IgD-negative memory B cell (primary cell): ENCODE measurements around the gene ELF2. TPM values are rescaled to one million over a fixed set of nuclear protein-coding genes. Genes with fewer than 3 reads are reported as not detected.
"Not testable (repeated sequence)": the region's sequence is repeated elsewhere in the genome, so short reads cannot be mapped to it uniquely, and the experiment has no call there.

ENCODE experiments used
- H3K27ac Mint-ChIP-seq, 3 donors: one replicate each; pipeline ENCODE4 v1.8.0; 2020 to 2022; ENCODE audit warnings: mild to moderate bottlenecking in 3 of 3, mixed read lengths in 3 of 3, moderate library complexity in 1 of 3
- H3K27me3 Mint-ChIP-seq: one replicate; pipeline ENCODE4 v1.8.0; 2021; ENCODE audit warnings: mixed read lengths
- H3K36me3 Mint-ChIP-seq: one replicate; pipeline ENCODE4 v1.8.0; 2020; ENCODE audit warnings: mild to moderate bottlenecking, mixed read lengths
- H3K4me1 Mint-ChIP-seq, 3 donors: one replicate each; pipeline ENCODE4 v1.8.0; 2020 to 2022; ENCODE audit warnings: mixed read lengths in 3 of 3, mild to moderate bottlenecking in 1 of 3
- H3K4me3 Mint-ChIP-seq, 4 donors: one replicate each; pipeline ENCODE4 v1.8.0; 2020 to 2022; ENCODE audit warnings: mild to moderate bottlenecking in 4 of 4, mixed read lengths in 4 of 4, moderate library complexity in 3 of 4
- H3K9me3 Mint-ChIP-seq, 3 donors: one replicate each; pipeline ENCODE4 v1.8.0; 2020 to 2021; ENCODE audit warnings: mixed read lengths in 3 of 3, mild to moderate bottlenecking in 1 of 3
- polyA plus RNA-seq: library from polyadenylated mRNA; unstranded; fragments of 300-500 nt; fragmentation: Illumina TruSeq; gene quantifications from one replicate; pipeline ENCODE4 v1.2.3, GENCODE V29; 2021

Gene ELF2
- polyA plus RNA-seq, 1 donor from 2014 or later = 33.7 TPM

DNA sequence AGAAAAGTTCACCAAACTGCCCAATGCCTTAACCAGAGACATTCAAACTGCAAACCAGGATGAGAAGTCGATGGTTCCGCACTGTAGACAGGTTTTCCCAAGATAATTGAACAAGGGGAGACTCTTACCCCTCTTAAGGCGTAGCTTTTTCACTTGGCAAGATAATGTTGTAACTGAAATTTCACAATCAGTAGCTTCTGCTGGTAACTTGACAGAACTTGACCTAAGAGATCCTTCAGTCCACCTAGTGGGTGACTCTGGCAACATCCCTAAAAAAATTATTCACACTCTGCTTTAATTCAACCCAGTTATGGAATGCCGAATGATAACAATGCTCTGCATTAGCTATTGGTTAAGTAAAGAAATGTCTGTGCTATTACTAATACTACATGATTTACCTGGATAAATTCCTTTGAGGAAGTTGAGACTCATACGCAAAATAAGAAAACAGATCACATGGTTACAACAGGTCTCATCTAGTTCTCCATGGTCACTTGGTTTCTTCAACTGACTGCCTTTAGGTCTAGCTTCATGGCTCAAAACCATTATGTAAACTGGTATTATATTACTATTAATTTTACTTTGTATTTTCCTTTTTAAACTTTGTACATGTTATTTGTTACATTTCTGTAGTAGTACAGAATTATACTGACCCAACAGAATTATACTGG is 9.1 kb downstream of the ELF2 start:
- no peak overlapping the region for H3K27ac Mint-ChIP-seq
- no peak overlapping the region for H3K4me3 Mint-ChIP-seq
- peaks cover 5 to 23% (median 12%) of the 10 kb centered on the region in 3 donors for H3K4me1 Mint-ChIP-seq
- H3K27me3 Mint-ChIP-seq = no peaks in the 10 kb centered on the region
- no peaks in the 10 kb centered on the region for H3K9me3 Mint-ChIP-seq
- H3K36me3 Mint-ChIP-seq = no peaks in the 10 kb centered on the region

DNA sequence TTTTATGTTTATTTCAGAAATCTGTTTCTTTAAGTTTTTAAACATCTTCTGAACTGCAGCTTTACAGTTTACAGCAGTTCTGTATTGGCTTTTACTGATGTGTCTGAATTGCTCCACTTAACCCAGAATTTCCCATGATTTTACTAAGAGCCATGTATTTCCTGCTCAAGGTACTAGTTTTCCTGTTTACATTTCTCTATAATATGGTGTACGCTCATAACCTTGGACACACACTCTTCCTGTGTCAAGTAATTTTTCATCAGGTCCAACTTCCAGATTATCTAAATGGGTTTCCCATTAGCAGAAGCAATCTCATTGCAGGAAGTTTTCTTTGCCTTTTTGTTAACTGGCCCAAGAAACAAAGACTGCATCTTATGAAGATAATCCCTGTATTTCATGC is 12.3 kb downstream of the ELF2 start:
- Mint-ChIP-seq H3K36me3 (no peaks in the 10 kb centered on the region), H3K27me3 (no peaks in the 10 kb centered on the region), H3K27ac (no peak overlapping the region), H3K4me3 (no peak overlapping the region), H3K4me1 (peaks cover 4 to 17% (median 5%) of the 10 kb centered on the region in 3 donors), H3K9me3 (no peaks in the 10 kb centered on the region)

DNA sequence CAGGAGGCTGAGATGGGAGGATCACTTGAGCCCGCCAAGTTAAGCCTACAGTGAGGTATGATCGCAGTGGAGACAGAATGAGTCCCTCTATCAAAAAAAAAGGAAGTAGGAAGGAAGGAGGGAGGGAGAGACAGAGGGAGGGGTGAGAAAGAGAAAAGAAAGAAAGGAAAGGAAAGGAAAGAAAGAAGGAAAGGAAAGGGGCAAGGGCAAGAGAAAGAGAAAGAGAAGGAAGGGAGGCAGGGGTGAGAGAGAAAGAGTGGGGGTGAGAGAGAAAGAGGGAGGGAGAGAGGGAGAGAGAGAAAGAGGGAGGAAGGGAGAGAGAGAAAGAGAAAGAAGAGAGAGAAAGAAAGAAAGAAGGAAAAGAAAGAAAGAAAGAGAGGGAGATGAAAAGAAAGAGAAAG is 13.2 kb downstream of the ELF2 start:
- peaks cover 4 to 17% (median 5%) of the 10 kb centered on the region in 3 donors for H3K4me1 Mint-ChIP-seq
- no peak overlapping the region for H3K27ac Mint-ChIP-seq
- no peaks in the 10 kb centered on the region for H3K36me3 Mint-ChIP-seq
- no peaks in the 10 kb centered on the region for H3K9me3 Mint-ChIP-seq
- no peaks in the 10 kb centered on the region for H3K27me3 Mint-ChIP-seq
- no peak overlapping the region for H3K4me3 Mint-ChIP-seq

DNA sequence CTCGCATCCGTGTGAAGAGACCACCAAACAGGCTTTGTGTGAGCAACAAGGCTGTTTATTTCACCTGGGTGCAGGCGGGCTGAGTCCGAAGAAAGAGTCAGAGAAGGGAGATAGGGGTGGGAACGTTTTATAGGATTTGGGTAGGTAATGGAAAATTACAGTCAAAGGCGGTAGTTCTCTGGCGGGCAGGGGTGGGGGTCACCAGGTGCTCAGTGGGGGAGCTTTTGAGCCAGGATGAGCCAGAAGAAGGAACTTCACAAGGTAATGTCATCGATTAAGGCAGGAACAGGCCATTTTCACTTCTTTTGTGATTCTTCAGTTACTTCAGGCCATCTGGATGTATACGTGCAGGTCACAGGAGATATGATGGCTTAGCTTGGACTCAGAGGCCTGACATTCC is 19.0 kb downstream of the ELF2 start:
- not testable (repeated sequence) for H3K27me3 Mint-ChIP-seq, H3K4me1 Mint-ChIP-seq, H3K36me3 Mint-ChIP-seq, H3K4me3 Mint-ChIP-seq, H3K9me3 Mint-ChIP-seq, H3K27ac Mint-ChIP-seq

DNA sequence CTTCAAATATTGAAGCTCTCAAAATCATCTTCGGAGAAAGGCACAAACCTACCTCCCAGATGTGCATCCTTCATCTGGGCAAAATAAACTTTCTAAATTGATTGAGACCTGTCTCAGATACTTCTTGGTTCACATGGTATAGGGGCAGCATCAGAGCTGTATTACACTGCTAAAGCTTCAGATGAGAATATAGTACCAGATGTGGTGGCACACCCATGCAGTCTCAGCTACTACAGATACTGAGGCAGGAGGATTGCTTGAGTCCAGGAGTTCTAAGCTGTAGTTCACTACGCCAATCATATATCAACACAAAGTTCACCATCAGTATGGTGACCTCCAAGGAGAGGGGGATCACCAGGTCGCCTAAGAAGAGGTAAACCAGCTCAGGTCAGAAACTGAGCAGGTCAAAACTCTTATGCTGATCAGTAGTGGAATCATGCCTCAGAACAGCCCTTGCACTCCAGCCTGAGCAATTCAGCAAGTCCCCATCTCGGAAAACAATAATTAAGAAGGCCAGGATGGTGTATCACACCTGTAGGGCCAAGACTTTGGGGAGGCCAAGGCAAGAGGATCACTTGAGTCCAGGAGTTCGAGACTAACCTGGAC is 22.0 kb downstream of the ELF2 start:
- no peak overlapping the region for H3K27ac Mint-ChIP-seq
- no peaks in the 10 kb centered on the region for H3K9me3 Mint-ChIP-seq
- no peaks in the 10 kb centered on the region for H3K27me3 Mint-ChIP-seq
- peaks cover 0 to 6% (median 2%) of the 10 kb centered on the region in 3 donors for H3K4me1 Mint-ChIP-seq
- H3K36me3 Mint-ChIP-seq = peaks cover 1% of the 10 kb centered on the region
- no peak overlapping the region for H3K4me3 Mint-ChIP-seq

DNA sequence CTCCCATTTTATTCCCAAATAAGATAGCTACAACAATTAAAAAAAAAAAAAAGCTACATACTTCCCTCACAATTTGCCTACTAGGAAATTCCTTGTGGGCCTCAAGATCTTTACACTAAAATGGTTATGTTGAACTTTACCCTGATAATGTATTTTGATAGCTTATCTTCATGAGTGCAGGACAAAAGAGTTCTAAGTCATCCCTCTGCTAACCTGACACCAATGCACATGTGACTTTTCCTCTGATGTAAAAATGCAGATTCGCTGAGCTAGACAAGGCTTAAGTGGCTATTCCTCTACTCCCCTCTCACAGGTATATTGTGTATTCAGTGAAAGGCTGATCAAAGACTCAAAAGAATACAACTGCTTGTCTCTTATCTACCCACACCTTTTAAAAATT is 22.5 kb downstream of the ELF2 start:
- no peak overlapping the region for H3K4me3 Mint-ChIP-seq
- no peaks in the 10 kb centered on the region for H3K27me3 Mint-ChIP-seq
- peaks cover 0 to 6% (median 2%) of the 10 kb centered on the region in 3 donors for H3K4me1 Mint-ChIP-seq
- no peaks in the 10 kb centered on the region for H3K9me3 Mint-ChIP-seq
- H3K36me3 Mint-ChIP-seq = peaks cover 1% of the 10 kb centered on the region
- no peak overlapping the region for H3K27ac Mint-ChIP-seq

DNA sequence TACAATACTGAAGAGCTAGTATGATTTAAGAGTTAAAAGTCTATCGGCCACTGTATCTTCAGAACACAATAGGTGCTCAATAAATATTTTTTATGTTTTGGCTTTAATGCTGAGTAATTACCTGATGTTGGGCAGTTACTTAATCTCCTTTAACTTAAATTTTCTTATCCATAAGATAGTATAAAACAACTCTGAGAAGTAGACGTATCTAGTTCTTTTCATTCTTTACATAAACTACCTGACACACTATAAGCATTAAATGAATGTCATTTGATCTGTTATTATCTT is 22.9 kb downstream of the ELF2 start:
- H3K36me3 Mint-ChIP-seq = peaks cover 1% of the 10 kb centered on the region
- no peak overlapping the region for H3K4me3 Mint-ChIP-seq
- peaks cover 0 to 6% (median 2%) of the 10 kb centered on the region in 3 donors for H3K4me1 Mint-ChIP-seq
- no peaks in the 10 kb centered on the region for H3K27me3 Mint-ChIP-seq
- no peaks in the 10 kb centered on the region for H3K9me3 Mint-ChIP-seq
- H3K27ac Mint-ChIP-seq = no peak overlapping the region

DNA sequence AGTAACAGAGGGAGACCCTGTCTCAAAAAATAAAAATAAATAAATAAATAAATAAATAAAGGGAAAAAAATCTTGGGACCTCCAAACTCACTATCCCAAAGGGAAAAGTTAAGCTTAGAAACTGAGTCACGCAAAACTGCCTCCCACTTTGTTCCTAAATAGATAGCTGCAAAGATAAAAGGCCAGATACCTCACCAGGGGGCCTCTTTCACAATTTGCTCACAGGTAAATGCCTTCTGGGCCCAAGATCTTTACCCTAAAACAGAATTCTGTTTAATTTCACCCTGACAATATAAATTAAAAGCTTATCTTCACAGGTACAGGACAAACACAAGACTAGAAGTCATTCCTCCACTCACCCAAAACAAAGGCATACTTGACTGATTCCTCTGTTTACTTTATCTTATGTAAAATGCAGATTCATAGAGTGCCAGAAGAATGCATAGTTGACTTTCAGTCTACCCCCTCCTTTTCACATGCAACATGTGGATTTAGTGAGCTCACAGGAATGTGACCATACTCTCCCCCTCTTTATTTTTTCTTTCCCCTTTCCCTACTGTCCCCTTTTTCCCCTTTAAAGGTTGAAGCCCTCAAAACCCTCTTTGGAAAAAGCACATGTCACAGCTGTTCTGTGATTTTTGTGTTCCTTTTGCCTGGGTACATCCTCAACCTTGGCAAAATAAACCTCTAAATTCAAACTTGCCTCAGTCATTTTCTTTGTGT is 23.4 kb downstream of the ELF2 start:
- Mint-ChIP-seq H3K4me3 (no peak overlapping the region), H3K4me1 (peaks cover 0 to 6% (median 2%) of the 10 kb centered on the region in 3 donors), H3K9me3 (no peaks in the 10 kb centered on the region), H3K27ac (no peak overlapping the region), H3K36me3 (peaks cover 1% of the 10 kb centered on the region), H3K27me3 (no peaks in the 10 kb centered on the region)

DNA sequence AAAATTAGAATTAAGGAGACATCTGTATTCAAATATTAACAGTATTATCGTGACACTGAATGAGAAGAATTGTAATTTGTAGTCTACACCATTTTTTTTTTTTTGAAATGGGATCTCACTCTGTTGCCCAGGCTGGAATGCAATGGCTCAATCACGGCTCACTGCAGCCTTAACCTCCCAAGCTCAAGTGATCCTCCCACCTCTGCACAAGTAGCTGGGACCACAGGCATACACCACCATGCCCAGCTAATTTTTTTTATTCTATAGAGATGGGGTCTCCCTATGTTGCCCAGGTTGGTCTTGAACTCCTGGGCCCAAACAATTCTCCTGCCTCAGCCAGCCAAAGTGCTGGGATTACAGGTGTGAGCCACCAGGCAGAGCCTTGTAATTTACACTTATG is 24.8 kb downstream of the ELF2 start:
- Mint-ChIP-seq H3K36me3 (peaks cover 1% of the 10 kb centered on the region), H3K27ac (no peak overlapping the region), H3K4me3 (no peak overlapping the region), H3K27me3 (no peaks in the 10 kb centered on the region), H3K4me1 (peaks cover under 1 to 6% (median 2%) of the 10 kb centered on the region in 3 donors), H3K9me3 (no peaks in the 10 kb centered on the region)

DNA sequence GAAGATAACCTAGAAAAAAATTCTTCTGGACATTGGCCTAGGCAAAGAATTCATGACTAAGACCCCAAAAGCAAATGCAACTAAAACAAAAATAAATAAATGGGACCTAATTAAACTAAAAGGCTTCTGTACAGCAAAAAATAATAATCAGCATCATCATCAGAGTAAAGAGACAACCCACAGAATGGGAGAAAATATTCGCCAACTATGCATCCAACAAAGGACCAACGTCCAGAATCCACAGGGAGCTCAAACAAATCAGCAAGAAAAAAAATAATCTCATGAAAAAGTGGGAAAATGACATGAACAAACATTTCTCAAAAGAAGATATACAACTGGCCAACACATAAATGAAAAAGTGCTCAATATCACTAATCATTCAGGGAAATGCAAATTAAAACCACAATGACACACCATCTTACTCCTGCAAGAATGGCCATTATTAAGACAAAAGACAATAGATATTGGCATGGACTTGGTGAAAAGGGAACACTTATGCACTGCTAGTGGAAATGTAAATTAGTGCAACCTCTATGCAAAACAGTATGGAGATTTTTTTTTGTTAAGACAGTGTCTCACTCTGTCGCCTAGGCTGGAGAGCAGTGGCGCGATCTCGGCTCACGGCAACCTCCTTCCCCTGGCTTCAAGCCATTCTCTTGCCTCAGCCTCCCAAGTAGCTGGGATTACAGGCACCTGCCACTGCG is 29.9 kb downstream of the ELF2 start:
- Mint-ChIP-seq H3K36me3 (peaks cover 3% of the 10 kb centered on the region), H3K27me3 (no peaks in the 10 kb centered on the region), H3K27ac (no peak overlapping the region), H3K9me3 (peaks cover 0 to 12% (median 5%) of the 10 kb centered on the region in 3 donors), H3K4me1 (peaks cover 7 to 22% (median 14%) of the 10 kb centered on the region in 3 donors), H3K4me3 (no peak overlapping the region)

DNA sequence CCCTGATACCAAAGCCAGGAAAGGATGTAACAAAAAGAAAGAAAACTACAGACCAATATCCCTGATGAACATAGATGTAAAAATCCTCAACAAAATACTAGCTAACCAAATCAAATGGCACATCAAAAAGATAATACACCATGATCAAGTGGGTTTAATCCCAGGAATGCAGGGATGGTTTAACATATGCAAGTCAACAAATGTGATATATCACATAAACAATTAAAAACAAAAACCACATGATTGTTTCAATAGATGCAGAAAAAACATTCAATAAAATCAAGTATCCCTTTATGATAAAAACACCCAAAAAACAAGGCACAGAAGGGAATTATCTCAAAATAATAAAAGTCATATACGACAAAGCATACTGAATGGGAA is 31.5 kb downstream of the ELF2 start:
- no peak overlapping the region for H3K4me3 Mint-ChIP-seq
- peaks cover 0 to 12% (median 5%) of the 10 kb centered on the region in 3 donors for H3K9me3 Mint-ChIP-seq
- peak overlapping the region in 1 of 3 donors; percentile 50 for H3K27ac Mint-ChIP-seq
- no peaks in the 10 kb centered on the region for H3K27me3 Mint-ChIP-seq
- peaks cover 3% of the 10 kb centered on the region for H3K36me3 Mint-ChIP-seq
- peaks cover 12 to 28% (median 23%) of the 10 kb centered on the region in 3 donors for H3K4me1 Mint-ChIP-seq

DNA sequence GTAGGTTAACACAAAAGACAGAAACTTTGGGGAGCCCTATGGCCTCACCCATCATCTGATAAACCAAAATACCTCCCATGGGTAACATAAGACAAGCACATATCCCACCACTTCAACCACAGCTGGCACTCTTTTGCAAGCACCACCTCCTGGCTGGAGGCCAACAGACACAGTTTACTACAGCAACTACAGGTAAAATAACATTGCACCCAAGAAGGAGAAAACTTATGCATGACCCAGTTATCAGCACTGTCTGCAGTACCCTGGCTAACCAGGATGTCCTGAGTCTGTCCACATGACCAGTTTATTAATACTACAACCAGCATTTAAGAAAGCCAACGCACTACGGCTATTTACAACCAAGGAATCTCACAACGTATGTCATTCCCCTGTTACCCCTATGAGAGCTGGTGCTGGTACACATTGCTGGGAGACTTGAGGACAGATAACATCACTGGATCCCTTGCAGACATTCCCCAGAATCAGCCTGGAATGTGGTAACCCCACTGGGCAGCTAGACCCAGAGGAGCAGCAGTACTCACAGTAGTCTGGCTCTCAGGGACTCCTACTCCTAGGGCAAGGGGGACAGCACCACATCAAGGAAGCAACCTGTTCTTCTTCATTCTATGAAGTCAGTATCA is 32.0 kb downstream of the ELF2 start:
- H3K4me1 Mint-ChIP-seq = peaks cover 12 to 28% (median 23%) of the 10 kb centered on the region in 3 donors
- no peak overlapping the region for H3K4me3 Mint-ChIP-seq
- no peaks in the 10 kb centered on the region for H3K27me3 Mint-ChIP-seq
- H3K9me3 Mint-ChIP-seq = peaks cover 0 to 12% (median 5%) of the 10 kb centered on the region in 3 donors
- H3K36me3 Mint-ChIP-seq = peaks cover 2% of the 10 kb centered on the region
- peak overlapping the region in 1 of 3 donors; percentile 50 for H3K27ac Mint-ChIP-seq

DNA sequence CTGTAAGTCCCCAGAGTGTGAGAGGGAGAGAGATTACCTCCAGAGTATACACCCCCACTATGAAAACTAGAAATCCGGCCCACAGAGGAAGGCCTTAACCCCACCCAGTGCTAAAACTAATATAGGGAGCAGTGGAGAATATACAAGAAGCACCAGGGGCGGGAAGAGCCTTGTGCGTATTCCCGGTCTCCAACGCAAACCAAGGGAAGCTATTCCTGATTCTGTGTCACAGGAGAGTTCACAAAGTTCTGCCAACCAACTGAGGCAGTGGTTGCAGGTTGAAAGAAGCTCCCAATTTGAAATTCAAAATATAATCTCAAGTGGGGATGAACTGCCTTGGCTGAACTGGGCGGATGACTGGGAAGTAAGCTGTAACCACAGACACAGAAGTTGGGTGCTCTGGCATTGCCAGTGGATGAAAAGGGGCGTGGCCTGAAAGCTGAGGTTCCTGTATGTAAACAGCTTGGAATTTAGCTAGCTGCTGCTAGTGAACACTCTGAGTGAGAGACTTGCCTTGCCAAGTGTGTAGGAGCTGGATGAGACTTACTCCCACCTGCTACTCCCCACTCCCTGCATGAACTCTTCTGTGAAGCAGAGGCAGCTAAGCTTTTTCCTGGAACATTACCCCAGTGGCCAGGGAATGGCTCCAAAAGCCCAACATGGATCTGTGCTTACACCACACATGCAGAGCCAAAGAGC is 32.7 kb downstream of the ELF2 start:
- Mint-ChIP-seq H3K9me3 (peaks cover 0 to 12% (median 5%) of the 10 kb centered on the region in 3 donors), H3K4me1 (peaks cover 12 to 28% (median 23%) of the 10 kb centered on the region in 3 donors), H3K27me3 (no peaks in the 10 kb centered on the region), H3K36me3 (peaks cover 2% of the 10 kb centered on the region), H3K27ac (no peak overlapping the region), H3K4me3 (no peak overlapping the region)

DNA sequence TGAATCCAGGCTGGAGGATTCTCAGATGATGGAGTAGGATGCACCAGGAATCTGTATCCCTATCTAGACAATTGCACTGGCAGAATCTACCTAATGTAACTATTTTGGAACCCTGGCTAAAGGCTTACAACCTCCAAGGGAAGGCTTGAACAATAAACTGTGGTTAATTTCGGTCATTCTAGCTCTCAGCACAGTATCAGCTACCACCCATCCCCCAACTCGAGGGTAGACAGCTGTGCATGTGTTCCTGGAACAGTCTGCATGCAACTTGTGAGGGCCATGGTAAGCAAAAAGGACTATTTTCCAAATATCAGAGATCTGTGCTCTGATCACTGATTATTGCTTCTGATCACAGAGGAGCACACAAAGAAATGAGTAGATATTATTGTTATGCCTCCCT is 34.0 kb downstream of the ELF2 start:
- H3K36me3 Mint-ChIP-seq = peaks cover 2% of the 10 kb centered on the region
- H3K4me3 Mint-ChIP-seq = no peak overlapping the region
- peak overlapping the region in 2 of 3 donors; percentile 4 to 8 for H3K27ac Mint-ChIP-seq
- H3K27me3 Mint-ChIP-seq = no peaks in the 10 kb centered on the region
- peaks cover 12 to 28% (median 23%) of the 10 kb centered on the region in 3 donors for H3K4me1 Mint-ChIP-seq
- H3K9me3 Mint-ChIP-seq = peaks cover 0 to 12% (median 5%) of the 10 kb centered on the region in 3 donors
